COLO668 (cell line): ENCODE data around the gene RNF125.
"Not testable (repeated sequence)": the region's sequence is repeated elsewhere in the genome, so short reads cannot be mapped to it uniquely, and the experiment has no call there.

Experiments used
- DNase-seq: peaks from one replicate; lab custom pipeline; 2025; ENCODE audit not compliant: unreplicated experiment; lab: John Stamatoyannopoulos, UW

RNF125 gene

GRCh38 chr18:32018331-32019250 is at the start of gene RNF125:
TSS of gene RNF125 (plus strand) at chr18:32018825. CDS start at chr18:32018864, 39 bp downstream.
- peak; percentile 91 for DNase-seq

DNA sequence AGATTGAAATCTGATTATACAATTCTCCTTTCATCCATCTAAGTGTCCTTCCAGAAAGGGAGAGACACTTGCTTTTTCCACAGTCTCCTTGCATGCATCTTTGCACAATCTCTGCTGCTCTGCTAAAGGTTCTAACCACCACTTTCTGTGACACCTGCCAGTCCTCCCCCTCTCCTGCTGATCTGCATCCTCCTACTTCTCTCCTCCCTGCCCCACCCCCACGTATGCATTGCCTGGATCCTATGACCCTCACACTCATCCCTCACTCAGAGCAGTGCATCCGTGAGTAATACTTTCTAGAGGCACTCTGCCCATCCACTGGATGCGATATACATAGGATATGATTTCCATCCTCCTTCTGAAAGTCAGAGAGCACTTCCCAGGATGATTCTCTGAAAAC is 48.0 kb upstream of the RNF125 start:
- no peak for DNase-seq

DNA sequence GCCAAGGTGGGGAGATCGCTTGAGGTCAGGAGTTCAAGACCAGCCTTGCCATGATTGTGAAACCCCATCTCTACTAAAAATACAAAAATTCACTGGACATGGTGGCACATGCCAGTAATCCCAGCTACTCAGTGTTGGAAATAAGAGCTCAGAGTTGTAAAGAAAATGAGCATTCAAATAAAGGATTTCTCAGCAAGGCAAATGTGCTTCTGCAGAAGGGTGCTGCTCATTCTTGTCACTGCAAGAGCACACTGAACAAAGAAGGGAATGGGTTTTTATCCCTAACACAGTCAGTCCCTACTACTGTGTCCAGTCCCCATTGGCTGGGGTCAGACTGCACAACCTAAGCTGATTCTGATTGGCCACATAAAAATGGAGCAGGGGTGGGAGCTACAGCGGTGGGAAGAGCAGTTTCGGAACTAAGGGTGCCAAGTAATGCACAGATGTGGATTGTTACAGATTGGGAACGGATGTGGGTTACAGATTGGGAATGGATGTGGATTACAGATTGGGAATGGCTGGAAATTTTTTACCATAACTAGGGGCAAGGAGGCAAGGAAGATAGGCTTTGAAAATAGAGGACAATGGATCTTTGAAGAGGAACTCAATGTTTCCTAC is 44.6 kb upstream of the RNF125 start:
- no peak for DNase-seq

- DNase-seq, result no peak
Measured at GRCh38 chr18:31976242-31976641, 42.4 kb upstream of the RNF125 start.

DNA sequence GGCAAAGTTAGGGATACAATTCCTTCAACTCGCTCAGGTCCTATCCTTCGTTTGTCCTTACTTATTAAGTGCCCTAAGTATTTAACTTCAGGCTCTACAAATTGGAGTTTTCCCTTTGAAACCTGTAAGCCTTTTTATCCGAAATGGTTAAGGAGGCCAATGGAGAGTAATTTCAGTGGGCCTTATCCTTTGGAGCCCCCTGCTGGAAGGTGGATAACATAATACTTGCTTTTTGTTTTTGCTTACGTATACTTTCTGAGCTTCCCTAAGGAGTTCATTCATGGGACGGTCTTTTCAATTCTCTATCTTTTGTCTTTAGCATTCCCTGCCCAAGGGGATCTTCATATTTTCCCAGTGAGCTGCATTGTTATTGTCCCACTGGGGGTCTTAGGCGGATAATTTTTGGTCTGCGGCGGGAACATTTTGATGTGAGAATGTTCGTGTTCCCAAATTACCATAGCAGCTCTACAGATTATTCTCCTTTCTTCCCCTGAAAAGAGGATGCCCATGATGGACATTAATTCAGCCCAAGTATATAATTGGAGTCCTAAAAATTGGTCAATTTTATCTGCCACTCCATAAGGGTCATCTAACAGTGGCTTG is 41.3 kb upstream of the RNF125 start:
- DNase-seq, result peak; percentile 27

DNA sequence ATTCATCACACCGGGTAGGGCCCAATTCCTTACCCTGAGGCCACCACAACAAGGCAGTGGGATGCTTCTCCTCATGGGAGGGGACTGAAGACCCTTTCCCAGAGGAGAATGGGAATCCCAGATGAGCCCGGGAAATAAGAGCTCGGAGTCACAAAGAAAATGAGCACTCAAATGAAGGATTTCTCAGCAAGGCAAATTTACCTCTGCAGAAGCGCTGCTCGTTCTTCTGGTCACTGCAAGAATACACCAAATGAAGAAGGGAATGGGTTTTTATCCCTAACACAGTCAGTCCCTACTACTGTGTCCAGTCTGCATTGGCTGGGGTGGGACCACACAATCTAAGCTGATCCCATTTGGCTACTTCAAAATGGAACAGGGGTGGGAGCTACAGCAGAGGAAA is 40.0 kb upstream of the RNF125 start:
- DNase-seq, result no peak

DNA sequence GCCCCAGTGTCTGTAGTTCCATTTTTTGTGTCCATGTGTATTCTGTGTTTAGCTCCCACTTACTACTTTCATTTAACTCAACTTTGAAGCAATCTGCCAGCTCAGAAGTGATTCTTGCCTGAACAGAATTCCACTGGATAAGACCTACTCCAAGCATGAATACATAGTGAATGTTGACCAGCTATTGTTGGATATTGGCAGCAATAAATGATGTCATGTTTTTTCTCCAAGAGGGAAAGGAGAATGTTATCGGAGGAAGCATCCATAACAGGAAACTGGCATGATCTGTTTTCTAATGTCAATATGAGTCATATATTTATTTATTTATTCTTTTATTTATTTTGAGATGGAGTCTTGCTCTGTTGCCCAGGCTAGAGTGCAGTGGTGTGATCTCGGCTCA is 38.9 kb upstream of the RNF125 start:
- DNase-seq, result no peak

- DNase-seq, result no peak
Measured at GRCh38 chr18:31980863-31981262, 37.8 kb upstream of the RNF125 start.

GRCh38 chr18:31983020-31983419 is 35.6 kb upstream of the RNF125 start:
- DNase-seq, result no peak

GRCh38 chr18:31983976-31984375 is 34.6 kb upstream of the RNF125 start:
- DNase-seq, result no peak

DNA sequence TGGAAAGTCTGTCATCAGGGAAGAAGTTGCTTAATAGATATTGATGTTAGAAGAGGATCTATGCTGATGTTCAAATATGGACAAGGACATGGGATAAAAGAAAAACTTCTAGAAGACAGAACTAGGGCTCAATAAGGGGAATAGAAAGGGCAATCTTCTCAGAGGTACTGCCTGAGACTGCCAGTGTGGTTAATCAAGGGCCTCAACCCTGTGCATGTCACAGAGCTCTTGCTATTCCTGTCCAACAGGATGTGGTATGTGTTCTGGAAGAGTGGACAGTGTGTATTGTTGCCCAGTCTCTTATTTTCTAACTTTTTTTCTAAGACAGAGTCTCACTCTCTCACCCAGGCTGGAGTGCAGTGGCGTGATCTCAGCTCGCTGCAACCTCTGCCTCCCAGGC is 27.8 kb upstream of the RNF125 start:
- no peak for DNase-seq

GRCh38 chr18:31996007-31996406 is 22.6 kb upstream of the RNF125 start:
- DNase-seq, result no peak

GRCh38 chr18:31998880-31999412 is 19.7 kb upstream of the RNF125 start:
- no peak for DNase-seq

DNA sequence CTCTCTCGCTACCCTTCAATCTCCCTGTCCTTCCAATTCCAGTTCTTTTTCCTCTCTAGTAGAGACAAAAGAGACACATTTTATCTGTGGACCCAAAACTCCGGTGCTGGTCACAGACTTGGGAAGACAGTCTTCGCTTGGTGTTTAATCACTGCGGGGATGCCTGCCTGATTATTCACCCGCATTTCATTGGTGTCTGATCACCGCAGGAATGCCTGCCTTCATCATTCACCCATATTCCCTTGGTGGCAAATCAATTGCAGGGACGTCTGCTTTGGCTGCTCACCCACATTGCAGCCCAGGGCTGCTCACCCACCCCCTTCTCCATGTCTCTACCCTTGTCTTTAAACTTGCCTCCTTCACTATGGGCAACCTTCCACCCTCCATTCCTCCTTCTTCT is 17.5 kb upstream of the RNF125 start:
- DNase-seq, result not testable (repeated sequence)

- not testable (repeated sequence) for DNase-seq
Measured at GRCh38 chr18:32003822-32004221, 14.8 kb upstream of the RNF125 start.

DNA sequence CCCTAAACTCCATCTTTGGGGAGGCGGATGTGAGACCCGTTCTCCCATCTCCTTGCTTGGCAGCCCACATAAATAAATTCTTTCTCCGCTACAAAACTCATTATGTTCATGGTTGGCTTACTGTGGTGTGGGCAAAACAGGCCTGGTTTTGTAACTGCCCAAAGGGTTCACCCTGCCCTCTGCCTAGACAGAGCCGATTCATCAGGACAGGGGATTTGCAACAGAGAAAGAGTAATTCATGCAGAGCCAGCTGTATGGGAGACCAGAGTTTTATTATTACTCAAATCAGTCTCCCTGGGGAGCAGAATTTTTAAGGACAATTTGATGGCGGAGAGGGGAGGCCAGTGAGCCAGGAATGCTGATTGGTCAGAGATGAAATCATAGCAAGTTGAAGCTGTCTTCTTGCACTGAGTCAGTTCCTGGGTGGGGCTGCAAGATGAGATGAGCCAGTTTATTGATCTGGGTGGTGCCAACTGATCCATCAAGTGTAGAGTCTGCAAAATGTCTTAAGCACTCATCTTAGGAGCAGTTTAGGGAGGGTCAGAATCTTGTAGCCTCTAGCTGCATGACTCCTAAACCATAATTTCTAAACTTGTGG is 8.4 kb upstream of the RNF125 start:
- DNase-seq, result no peak

DNA sequence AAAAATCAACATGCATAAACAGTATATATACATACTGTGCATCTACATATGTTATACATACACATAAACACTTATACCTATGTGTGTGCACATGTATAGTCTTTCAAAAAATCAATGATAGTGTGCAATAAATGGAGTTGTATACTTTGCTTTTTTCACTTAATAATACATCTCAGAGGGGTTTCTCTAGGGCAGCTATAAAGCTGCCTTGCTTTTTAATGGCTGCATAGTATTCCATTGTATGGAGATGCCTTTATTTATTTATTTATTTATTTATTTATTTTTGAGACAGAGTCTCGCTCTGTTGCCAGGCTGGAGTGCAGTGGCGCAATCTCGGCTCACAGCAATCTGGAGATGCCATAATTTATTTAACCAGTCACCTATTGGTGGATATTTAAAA is 7.4 kb upstream of the RNF125 start:
- DNase-seq, result no peak

- DNase-seq, result peak; percentile 57
Measured at GRCh38 chr18:32019251-32019948, 775 bp downstream of the RNF125 start.

DNA sequence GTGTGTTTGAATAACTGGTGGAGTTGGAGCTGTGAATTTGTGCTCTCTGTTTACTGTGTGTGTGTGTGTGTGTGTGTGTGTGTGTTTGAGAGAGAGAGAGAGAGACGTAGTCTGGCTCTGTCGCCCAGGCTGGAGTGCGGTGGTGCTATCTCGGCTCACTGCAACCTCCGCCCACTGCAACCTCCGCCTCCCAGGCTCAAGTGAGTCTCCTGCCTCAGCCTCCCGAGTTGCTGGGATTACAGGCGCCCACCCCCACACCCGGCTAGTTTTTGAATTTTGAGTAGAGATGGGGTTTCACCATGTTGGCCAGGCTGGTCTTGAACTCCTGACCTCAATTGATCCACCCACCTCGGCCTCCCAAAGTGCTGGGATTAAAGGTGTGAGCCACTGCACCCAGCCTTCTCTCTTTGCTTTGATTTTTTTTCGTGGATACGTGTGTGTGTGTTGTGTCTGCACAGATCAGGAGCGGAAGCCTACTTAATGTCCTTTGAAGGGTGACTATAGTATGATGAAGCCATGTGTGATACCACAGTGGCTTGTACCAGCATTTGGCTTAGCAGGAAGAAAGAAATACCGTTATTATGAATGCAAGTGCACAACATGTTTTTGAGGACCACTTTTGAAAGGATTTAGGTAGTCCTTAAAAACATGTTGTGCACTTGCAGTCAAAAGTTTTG is 1.5 kb downstream of the RNF125 start:
- DNase-seq, result not testable (repeated sequence)
